Measurements from ENCODE around the gene AAMP.
"Not testable (repeated sequence)": the region's sequence is repeated elsewhere in the genome, so short reads cannot be mapped to it uniquely, and the experiment has no call there.

Gene AAMP

GRCh38 chr2:218273908-218274249 lies 3.9 kb upstream of the AAMP start:
- DNase-seq, result no peak

GRCh38 chr2:218273214-218273907 lies 3.4 kb upstream of the AAMP start:
- not testable (repeated sequence) for DNase-seq

GRCh38 chr2:218272531-218273212 lies 2.7 kb upstream of the AAMP start:
- DNase-seq, result peak; percentile 85

GRCh38 chr2:218271865-218272530 lies 2.1 kb upstream of the AAMP start:
- no peak for DNase-seq

GRCh38 chr2:218271487-218271797 lies 1.5 kb upstream of the AAMP start:
- no peak for DNase-seq

GRCh38 chr2:218270721-218271486 lies 967 bp upstream of the AAMP start:
- no peak for DNase-seq

- no peak for DNase-seq
Observed at GRCh38 chr2:218267259-218267658, 2.7 kb downstream of the AAMP start.

- no peak for DNase-seq
Observed at GRCh38 chr2:218266316-218266979, 3.5 kb downstream of the AAMP start.

- DNase-seq, result no peak
Observed at GRCh38 chr2:218265626-218266025, 4.3 kb downstream of the AAMP start.

GRCh38 chr2:218264773-218265561 lies 5.0 kb downstream of the AAMP start:
- DNase-seq, result no peak

GRCh38 chr2:218263817-218264641 lies 5.9 kb downstream of the AAMP start:
- DNase-seq, result no peak

GRCh38 chr2:218262631-218263586 lies 7.0 kb downstream of the AAMP start:
- no peak for DNase-seq

- no peak for DNase-seq
Observed at GRCh38 chr2:218262237-218262600, 7.7 kb downstream of the AAMP start.

- no peak for DNase-seq
Observed at GRCh38 chr2:218261423-218262236, 8.3 kb downstream of the AAMP start.

- no peak for DNase-seq
Observed at GRCh38 chr2:218260742-218261422, 9.1 kb downstream of the AAMP start, which contains the start of gene GPBAR1. Gene GPBAR1, plus strand, starts transcription at chr2:218261015. Its CDS starts 1,710 bp downstream, at chr2:218262725.

GRCh38 chr2:218260166-218260565 lies 9.8 kb downstream of the AAMP start:
- DNase-seq, result no peak

- DNase-seq, result no peak
Observed at GRCh38 chr2:218259099-218259961, 10.6 kb downstream of the AAMP start.

Data from CD4-positive, alpha-beta T cell treated with Interferon gamma for 1 hour (primary cell).